ENCODE results near the gene ZG16B.

The ZG16B gene

DNA sequence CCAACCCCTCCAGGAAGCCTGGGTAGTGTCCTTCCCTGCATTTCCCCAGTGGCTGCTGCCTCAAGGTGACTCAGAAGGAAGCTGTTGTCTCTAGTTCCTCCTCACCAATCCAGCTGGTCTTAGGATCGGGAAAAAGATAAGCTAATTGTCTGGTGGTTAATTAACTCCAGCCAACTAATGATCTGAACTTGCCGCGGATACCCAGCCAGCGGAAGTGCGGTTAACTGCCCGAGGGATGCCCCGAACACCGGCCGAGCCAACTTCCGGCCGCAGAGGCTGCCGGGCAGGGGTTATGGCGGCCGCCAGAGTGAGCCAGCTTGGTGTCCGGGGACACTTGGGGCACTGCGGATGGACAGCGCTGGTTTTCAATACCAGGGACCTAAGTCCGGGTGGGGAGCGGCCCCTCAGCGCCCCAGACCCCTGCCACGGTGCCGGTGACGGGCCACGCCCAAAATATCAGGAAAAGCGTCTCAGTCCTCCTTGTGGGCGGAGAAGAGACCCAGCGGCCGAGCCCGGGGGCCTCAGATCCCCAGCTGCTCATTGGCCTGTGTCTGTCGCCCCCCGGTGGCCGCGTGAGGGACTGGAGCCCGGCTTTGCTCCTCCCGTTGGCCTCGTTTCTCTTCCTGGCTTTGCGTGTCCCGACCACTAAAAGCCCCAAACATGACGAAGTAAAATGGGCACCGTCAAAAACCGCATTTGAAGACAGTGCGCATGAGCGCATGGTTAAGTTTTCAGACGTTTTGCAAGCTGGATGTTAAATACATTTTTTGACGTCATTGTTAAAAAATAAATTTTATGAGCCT, 38.1 kb downstream of the ZG16B start:
- peak; percentile 97 for DNase-seq (ENCODE audit: low spot score)

DNA sequence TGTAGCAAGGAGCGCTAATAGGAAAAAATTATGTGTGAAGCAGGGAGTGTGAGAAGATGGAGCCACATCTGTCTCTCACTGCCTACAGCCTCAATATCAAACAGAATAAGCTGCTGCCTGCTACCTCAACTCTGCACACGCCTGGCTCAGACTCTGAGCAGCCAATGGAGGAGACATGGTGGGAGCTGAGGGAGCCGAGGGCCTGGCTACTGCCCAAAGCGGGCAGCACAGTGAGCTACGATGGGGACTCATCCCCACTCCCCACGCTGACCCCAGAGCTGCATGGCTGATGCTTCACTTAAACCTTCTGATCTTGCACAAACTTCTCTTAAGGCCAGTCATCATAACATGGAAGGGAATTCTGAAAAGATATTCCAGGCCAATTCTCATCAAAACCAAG, 41.8 kb downstream of the ZG16B start:
- DNase-seq (ENCODE audit: low spot score), result no peak

DNA sequence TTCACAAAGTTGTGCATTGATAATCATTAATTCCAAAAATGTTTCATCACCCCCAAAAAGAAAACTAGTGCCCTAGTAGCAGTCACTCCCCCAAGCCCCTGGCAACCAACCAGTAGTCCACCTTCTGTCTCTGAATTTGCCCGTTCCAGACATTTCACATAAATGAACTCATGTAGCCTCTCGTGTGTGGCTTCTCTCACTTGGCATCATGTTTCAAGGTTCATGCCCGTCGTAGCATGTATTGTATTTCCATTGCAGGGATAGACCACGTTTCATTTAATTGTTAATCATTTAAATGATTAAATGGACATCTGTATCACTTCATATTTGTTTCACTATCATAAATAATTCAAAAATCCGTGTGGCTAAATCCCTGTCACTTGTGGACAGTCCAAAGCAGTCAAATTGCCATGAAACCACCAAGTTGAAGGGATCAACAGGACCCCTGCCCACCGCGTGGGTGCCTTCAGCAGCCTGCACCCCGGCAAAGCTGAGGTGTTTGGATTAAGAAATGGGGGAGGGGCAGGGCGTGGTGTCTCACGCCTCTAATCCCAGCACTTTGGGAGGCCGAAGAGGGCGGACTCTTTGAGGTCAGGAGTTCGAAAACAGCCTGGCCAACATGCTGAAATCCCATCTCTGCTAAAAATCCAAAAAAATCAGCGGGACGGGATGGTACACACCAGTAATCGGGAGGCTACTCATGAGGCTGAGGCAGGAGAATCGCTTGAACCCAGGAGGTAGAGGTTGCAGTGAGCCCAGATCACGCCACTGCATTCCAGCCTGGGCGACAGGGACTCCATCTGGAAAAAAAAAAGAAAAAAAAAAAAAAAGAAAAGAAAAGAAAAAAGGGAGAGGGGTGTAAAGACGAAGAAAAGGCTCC, 44.2 kb downstream of the ZG16B start:
- no peak for DNase-seq (ENCODE audit: low spot score)

DNA sequence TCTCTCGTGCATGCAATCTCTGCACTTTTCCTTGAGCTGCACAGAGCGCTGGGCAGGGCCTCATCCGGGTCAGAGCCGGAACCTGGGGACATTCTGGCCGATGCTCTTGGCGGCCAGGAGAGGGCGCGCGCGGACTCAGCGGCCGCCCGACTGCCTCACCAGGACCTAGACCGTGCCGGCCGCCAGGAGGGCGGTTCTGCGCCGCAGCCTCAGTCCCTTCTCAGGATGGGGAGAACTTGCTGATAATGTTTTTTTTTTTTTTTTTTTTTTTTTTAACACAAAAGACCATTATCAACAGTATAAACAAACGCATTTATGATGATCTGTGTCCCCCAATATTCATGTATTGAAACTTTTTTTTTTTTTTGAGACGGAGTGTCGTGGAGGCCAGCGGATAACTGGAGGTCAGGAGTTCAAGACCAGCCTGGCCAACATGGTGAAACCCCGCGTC, 44.8 kb downstream of the ZG16B start:
- DNase-seq (ENCODE audit: low spot score), result peak; percentile 86

DNA sequence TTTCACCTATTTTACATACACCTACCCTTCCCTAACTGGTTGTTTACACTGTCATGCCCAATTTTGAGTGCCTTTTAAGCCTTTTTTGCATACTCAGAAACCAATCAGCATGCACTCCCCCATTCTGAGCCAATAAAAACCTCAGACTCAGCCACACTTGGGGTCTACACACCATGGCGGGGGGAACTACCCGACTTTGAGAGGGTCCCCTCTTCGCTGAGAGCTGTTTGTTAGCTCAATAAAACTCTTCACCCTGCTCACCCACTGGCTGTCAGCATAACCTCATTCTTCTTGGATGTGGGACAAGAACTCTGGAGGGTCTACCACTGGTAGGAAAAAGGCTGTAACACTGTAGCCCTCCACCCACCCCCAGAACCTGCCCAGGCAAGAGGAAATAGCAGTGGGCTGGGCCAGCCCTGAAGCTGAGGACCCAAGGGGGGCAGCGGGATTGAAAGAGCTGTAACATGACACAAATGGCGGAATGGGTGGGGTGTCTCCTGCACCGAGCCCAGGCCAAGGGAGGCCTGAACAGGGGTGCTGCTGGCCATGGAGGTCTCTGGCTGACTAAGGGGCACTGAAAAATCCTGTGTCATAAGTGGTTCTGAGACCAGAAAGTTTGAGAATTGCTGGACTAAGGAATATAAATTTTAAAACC, 49.9 kb downstream of the ZG16B start:
- DNase-seq (ENCODE audit: low spot score), result no peak
